Liver (tissue), 3 donors: Measurements from ENCODE around the gene EEF2K.

Source experiments
- ATF3 ChIP-seq: IDR thresholded peaks from 2 replicates; pipeline ENCODE4 v1.6.1; 2016; ENCODE audit warnings: antibody characterized with exemption
- CTCF ChIP-seq: fragments of 150-350 bp; IDR thresholded peaks from 2 replicates; pipeline ENCODE4 v1.5.1; 2017; ENCODE audit warnings: improper control_type of control experiment, low read depth, low read length; ENCODE audit not compliant: missing input control
- EGR1 ChIP-seq, 2 donors: IDR thresholded peaks; 2 replicates each; pipeline ENCODE4 v1.6.1; 2016 to 2018; ENCODE audit warnings: antibody characterized with exemption in 2 of 2, low read depth in 2 of 2
- FOXA2 ChIP-seq: IDR thresholded peaks from 2 replicates; pipeline ENCODE4 v1.6.1; 2016; ENCODE audit warnings: antibody characterized with exemption
- GABPA ChIP-seq, 2 donors: IDR thresholded peaks in 1 of 2; conservative IDR thresholded peaks in 1 of 2; 2 replicates each; pipeline ENCODE4 v1.6.1; 2016; ENCODE audit warnings: antibody characterized with exemption in 2 of 2, mild to moderate bottlenecking in 1 of 2, moderate library complexity in 1 of 2
- HNF4G ChIP-seq: IDR thresholded peaks from 2 replicates; pipeline ENCODE4 v1.6.1; 2016; ENCODE audit warnings: antibody characterized with exemption
- MAX ChIP-seq: IDR thresholded peaks from 2 replicates; pipeline ENCODE4 v1.6.1; 2016; ENCODE audit warnings: antibody characterized with exemption
- NR2F2 ChIP-seq: IDR thresholded peaks from 2 replicates; pipeline ENCODE4 v1.6.1; 2016; ENCODE audit warnings: antibody characterized with exemption
- RAD21 ChIP-seq, 2 donors: IDR thresholded peaks; 2 replicates each; pipeline ENCODE4 v1.6.1; 2016; ENCODE audit warnings: antibody characterized with exemption in 2 of 2, mild to moderate bottlenecking in 2 of 2
- REST ChIP-seq: IDR thresholded peaks from 2 replicates; pipeline ENCODE4 v1.6.1; 2016; ENCODE audit warnings: antibody characterized with exemption, mild to moderate bottlenecking
- SP1 ChIP-seq: IDR thresholded peaks from 2 replicates; pipeline ENCODE4 v1.6.1; 2018; ENCODE audit warnings: antibody characterized with exemption, mild to moderate bottlenecking
- TAF1 ChIP-seq: conservative IDR thresholded peaks from 2 replicates; pipeline ENCODE4 v1.6.1; 2016; ENCODE audit warnings: antibody characterized with exemption, mild to moderate bottlenecking
- YY1 ChIP-seq: IDR thresholded peaks from 2 replicates; pipeline ENCODE4 v1.6.1; 2016; ENCODE audit warnings: antibody characterized with exemption, mild to moderate bottlenecking
- donor health status: healthy.
- donor health status: healthy.

DNA sequence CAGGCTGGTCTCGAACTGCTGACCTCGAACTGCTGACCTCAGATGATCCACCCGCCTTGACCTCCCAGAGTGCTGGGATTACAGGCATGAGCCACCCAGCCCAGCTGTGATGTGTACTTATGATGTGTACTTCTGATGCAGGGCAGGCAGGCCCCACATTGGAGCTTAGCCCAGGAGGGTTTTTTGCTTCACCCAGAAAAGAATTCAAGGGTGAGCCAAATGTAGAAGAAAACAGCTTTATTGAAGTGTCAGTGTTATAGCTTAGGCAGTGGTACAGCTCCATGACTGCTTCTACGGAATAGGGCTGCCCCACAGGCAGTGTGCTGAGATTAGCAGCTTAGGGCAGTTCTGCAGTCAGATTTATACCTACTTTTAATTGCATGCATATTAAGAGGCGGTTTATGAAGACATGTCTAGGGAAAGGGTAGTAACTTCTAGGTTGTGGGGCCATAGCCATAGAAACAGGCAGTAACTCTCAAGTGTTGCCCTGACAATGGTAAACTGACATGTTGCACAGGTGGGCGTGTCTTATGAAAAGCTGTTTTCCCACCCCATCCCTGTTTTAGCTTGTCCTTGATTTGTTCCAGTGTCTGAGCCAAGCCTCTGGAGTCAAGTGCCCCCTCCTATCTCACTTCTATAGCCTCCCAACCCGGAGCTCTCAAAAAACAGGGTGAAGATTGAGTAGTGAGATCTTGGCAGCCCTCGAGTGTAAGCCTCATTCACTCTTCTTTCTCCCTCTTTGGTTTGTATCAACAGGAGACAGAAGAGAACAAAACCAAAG, 67.0 kb downstream of the EEF2K start:
- TF ChIP-seq EGR1 (IDR thresholded peaks at IDR 0.05; ENCODE audit: low read depth in 2 of 2), result no peak
- no peak for TF ChIP-seq CTCF
- no peak for TF ChIP-seq FOXA2
- TF ChIP-seq MAX, result no peak
- no peak for TF ChIP-seq TAF1
- TF ChIP-seq GABPA (IDR thresholded peaks at IDR 0.05 in 1 of 2, conservative IDR thresholded peaks at IDR 0.05 in 1 of 2), result no peak
- TF ChIP-seq SP1, result no peak
- no peak for TF ChIP-seq HNF4G
- TF ChIP-seq REST, result no peak
- no peak for TF ChIP-seq RAD21 (IDR thresholded peaks at IDR 0.05)
- TF ChIP-seq NR2F2, result no peak
- no peak for TF ChIP-seq ATF3
- TF ChIP-seq YY1, result no peak
